Neural progenitor cell (in vitro differentiated cells): ENCODE results near the gene ANKRD11. TPM values are rescaled to one million over a fixed set of nuclear protein-coding genes. Genes with fewer than 3 reads are reported as not detected.
A peak's percentile ranks its signal among the peaks of the same experiment; 100 is the strongest.

ENCODE experiments used
- DNase-seq: peaks from one replicate; pipeline ENCODE4 v3.0.0-alpha.2; 2016; ENCODE audit warnings: low spot score
- H2AFZ ChIP-seq: fragments of 200-600 bp; sonication (generic); replicated peaks from 2 replicates; pipeline ENCODE4 v1.6.1; 2016; ENCODE audit warnings: antibody characterized with exemption
- H3F3A ChIP-seq: fragments of 200-600 bp; sonication (generic); 2 replicates; pipeline ENCODE4 v1.6.1; 2016; ENCODE audit warnings: antibody characterized with exemption, low read depth
- H3K27ac ChIP-seq: fragments of 200-600 bp; sonication (generic); 2 replicates; pipeline ENCODE4 v1.5.1; 2016; ENCODE audit warnings: mild to moderate bottlenecking
- H3K27me3 ChIP-seq: fragments of 200-600 bp; sonication (generic); 2 replicates; pipeline ENCODE4 v1.6.1; 2016; ENCODE audit warnings: mild to moderate bottlenecking, moderate library complexity
- H3K36me3 ChIP-seq: fragments of 200-600 bp; sonication (generic); 2 replicates; pipeline ENCODE4 v1.5.1; 2016
- H3K4me1 ChIP-seq: fragments of 200-600 bp; sonication (generic); 2 replicates; pipeline ENCODE4 v1.6.1; 2016; ENCODE audit warnings: mixed run types
- H3K4me2 ChIP-seq: fragments of 200-600 bp; sonication (generic); 2 replicates; pipeline ENCODE4 v1.6.1; 2016
- H3K4me3 ChIP-seq: fragments of 200-600 bp; sonication (generic); 2 replicates; pipeline ENCODE4 v1.5.1; 2016
- H3K79me2 ChIP-seq: fragments of 200-600 bp; sonication (generic); 2 replicates; pipeline ENCODE4 v1.6.1; 2016; ENCODE audit warnings: low read depth
- H3K9ac ChIP-seq: fragments of 200-600 bp; sonication (generic); 2 replicates; pipeline ENCODE4 v1.6.1; 2016
- H3K9me3 ChIP-seq: fragments of 200-600 bp; sonication (generic); 2 replicates; pipeline ENCODE4 v1.5.1; 2016; ENCODE audit warnings: low read depth
- H4K20me1 ChIP-seq: fragments of 200-600 bp; sonication (generic); 2 replicates; pipeline ENCODE4 v1.6.1; 2016; ENCODE audit warnings: low read depth
- H3K27ac Mint-ChIP-seq: 3 replicates; pipeline ENCODE4 v1.8.0; 2021; ENCODE audit warnings: mixed read lengths
- H3K27me3 Mint-ChIP-seq: 2 replicates; pipeline ENCODE4 v1.8.0; 2022; ENCODE audit warnings: low read depth, mild to moderate bottlenecking, inconsistent platforms, moderate library complexity, mixed read lengths; ENCODE audit not compliant: insufficient read depth
- H3K36me3 Mint-ChIP-seq: 3 replicates; pipeline ENCODE4 v1.8.0; 2021; ENCODE audit warnings: mixed read lengths
- H3K4me1 Mint-ChIP-seq: 3 replicates; pipeline ENCODE4 v1.8.0; 2021; ENCODE audit warnings: mixed read lengths
- H3K4me3 Mint-ChIP-seq: 3 replicates; pipeline ENCODE4 v1.8.0; 2021; ENCODE audit warnings: mild to moderate bottlenecking, moderate library complexity, mixed read lengths
- H3K9me3 Mint-ChIP-seq: 3 replicates; pipeline ENCODE4 v1.8.0; 2020; ENCODE audit warnings: mixed read lengths
- EZH2 ChIP-seq: fragments of 200-600 bp; sonication (generic); IDR thresholded peaks from 2 replicates; pipeline ENCODE4 v1.6.1; 2017; ENCODE audit warnings: antibody characterized with exemption, mild to moderate bottlenecking, moderate library complexity
- EZH2phosphoT487 ChIP-seq: fragments of 200-600 bp; sonication (generic); IDR thresholded peaks from 2 replicates; pipeline ENCODE4 v1.6.1; 2017; ENCODE audit warnings: antibody characterized with exemption
- total RNA-seq: library from RNA; depleted of rRNA; stranded (reverse); fragments of >200 nt; gene quantifications from 2 replicates; pipeline ENCODE4 v1.2.3, GENCODE V29; 2015; ENCODE audit warnings: low replicate concordance
- TF ChIP-seq, protein P1 (sequence below): fragments of 200-600 bp; sonication (generic); IDR thresholded peaks from 2 replicates; pipeline ENCODE4 v1.5.1; 2017; ENCODE audit warnings: antibody characterized with exemption, mild to moderate bottlenecking

Gene ANKRD11
- total RNA-seq, 1 donor from 2014 or later: 47.3 TPM

DNA sequence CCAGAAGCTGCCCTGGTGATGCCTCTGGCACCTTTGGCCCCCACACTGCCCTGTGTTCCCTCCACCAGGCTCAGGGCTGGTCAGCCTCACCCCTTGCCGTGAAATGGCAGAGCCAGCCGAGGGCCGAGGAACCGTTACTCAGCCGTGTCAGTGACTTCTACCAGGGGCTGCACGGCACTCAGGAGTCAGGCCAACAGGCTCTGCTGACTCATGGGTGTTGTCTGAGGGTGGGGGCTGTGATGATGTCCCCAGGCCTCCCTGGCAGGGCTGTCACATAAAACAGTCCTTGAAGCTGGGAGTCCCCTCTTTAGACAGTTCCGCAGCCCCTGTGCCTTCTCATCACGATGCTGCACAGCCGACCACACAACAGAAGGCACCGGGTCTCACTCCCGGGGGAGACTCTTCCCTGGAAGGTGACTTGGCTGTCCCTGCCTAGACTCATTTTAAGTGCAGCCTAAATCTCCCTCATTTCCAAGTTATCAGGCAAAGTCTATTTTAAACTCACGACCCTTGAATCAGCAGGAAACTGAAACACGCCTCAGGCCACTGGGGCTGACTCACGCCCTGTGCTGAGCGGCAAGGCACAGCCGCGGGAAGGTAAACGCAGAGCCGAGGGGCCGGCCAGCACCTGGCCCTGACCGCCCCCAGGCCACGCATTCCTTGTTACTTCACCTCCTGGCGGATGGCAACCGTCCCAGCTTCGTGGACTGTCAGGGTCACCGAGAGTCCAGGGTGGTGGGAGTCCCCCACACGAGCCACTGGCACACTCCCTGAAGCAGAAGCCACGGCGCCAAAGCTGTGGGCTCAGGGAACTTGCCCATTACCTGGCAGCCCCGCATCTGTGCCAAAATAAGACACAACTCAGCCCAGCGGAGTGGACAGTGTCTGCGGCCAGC is 170.2 kb downstream of the ANKRD11 start:
- Mint-ChIP-seq H3K9me3 (no peaks in the 10 kb centered on the region), H3K4me3 (no peak overlapping the region), H3K27ac (peak overlapping the region; percentile 11), H3K4me1 (peaks cover 66% of the 10 kb centered on the region), H3K27me3 (peaks cover 8% of the 10 kb centered on the region), H3K36me3 (peaks cover 3% of the 10 kb centered on the region)
- Histone ChIP-seq H3K36me3 (no peaks in the 10 kb centered on the region), H3K79me2 (peaks cover 98% of the 10 kb centered on the region), H2AFZ (no peak overlapping the region), H3K9me3 (no peaks in the 10 kb centered on the region), H3K4me3 (no peak overlapping the region), H3K4me2 (no peak overlapping the region), H4K20me1 (peaks cover 100% of the 10 kb centered on the region), H3K4me1 (peaks cover 38% of the 10 kb centered on the region), H3K27me3 (no peaks in the 10 kb centered on the region), H3K27ac (no peak overlapping the region), H3K9ac (no peak overlapping the region), H3F3A (peaks cover 23% of the 10 kb centered on the region)
- TF ChIP-seq EZH2phosphoT487 (no peak), EZH2 (no peak)
- TF ChIP-seq, protein P1, sequence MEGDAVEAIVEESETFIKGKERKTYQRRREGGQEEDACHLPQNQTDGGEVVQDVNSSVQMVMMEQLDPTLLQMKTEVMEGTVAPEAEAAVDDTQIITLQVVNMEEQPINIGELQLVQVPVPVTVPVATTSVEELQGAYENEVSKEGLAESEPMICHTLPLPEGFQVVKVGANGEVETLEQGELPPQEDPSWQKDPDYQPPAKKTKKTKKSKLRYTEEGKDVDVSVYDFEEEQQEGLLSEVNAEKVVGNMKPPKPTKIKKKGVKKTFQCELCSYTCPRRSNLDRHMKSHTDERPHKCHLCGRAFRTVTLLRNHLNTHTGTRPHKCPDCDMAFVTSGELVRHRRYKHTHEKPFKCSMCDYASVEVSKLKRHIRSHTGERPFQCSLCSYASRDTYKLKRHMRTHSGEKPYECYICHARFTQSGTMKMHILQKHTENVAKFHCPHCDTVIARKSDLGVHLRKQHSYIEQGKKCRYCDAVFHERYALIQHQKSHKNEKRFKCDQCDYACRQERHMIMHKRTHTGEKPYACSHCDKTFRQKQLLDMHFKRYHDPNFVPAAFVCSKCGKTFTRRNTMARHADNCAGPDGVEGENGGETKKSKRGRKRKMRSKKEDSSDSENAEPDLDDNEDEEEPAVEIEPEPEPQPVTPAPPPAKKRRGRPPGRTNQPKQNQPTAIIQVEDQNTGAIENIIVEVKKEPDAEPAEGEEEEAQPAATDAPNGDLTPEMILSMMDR: no peak
- DNase-seq: no peak

DNA sequence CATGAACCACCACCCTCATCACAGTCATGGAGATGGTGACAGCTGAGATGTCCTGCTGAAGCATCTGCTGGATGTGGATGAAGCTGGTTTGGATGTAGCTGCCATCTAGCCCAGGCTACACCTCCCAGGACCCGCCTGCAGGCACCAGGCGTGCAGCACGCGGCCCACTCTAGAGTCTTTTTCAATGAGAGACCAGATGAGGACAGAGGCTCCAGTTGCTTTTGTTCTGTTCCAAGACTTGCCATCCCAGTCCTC is 170.8 kb downstream of the ANKRD11 start:
- no peaks in the 10 kb centered on the region for H3K27me3 ChIP-seq
- H3K4me1 ChIP-seq: peaks cover 38% of the 10 kb centered on the region
- H3K4me3 ChIP-seq: no peak overlapping the region
- Mint-ChIP-seq H3K27me3 (peaks cover 12% of the 10 kb centered on the region), H3K27ac (no peak overlapping the region), H3K36me3 (no peaks in the 10 kb centered on the region), H3K9me3 (no peaks in the 10 kb centered on the region), H3K4me3 (no peak overlapping the region), H3K4me1 (peaks cover 66% of the 10 kb centered on the region)
- H2AFZ ChIP-seq: no peak overlapping the region
- H3F3A ChIP-seq: peaks cover 23% of the 10 kb centered on the region
- H4K20me1 ChIP-seq: peaks cover 100% of the 10 kb centered on the region
- H3K79me2 ChIP-seq: peaks cover 98% of the 10 kb centered on the region
- H3K36me3 ChIP-seq: no peaks in the 10 kb centered on the region
- H3K9ac ChIP-seq: no peak overlapping the region
- DNase-seq: no peak
- no peak overlapping the region for H3K27ac ChIP-seq
- no peak overlapping the region for H3K4me2 ChIP-seq
- H3K9me3 ChIP-seq: no peaks in the 10 kb centered on the region
- no peak for TF ChIP-seq EZH2phosphoT487
- TF ChIP-seq, protein P1: no peak
- TF ChIP-seq EZH2: no peak

DNA sequence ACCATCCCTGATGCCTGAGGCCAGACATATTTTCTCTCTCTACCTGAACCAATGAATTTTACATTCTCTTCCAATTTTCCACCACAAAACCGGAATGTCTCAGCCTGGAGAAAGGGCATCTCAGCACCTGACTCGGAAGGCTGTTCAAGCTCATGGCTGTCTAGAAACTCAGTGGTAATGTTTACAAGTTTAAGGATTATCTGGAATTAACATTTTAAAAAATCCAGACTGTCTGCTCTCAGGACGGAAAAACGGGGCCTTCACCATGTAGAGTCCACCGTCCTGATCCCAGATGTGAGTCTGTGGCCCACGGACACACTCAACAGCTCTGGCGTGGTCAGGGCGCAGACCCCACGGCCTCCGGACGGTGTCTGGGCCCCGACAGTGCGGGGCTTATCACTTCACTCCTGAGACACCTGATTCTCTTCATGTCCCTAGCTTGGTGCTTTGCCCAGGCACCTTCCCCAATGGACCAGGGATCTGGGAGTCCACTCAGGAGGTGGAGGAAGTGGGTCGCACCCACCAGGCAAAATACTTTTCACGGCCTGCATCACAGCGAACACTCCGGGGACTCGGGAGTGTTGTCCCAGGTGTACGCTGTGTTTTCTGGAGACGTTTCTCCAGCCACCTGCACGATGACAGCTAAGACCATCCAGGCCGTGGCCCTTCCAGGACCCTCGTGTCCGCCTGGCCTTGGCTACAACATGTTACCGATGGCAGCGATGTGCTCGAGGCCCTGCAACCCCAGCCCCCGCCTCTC is 171.3 kb downstream of the ANKRD11 start:
- H3K9me3 Mint-ChIP-seq: no peaks in the 10 kb centered on the region
- H3K27me3 Mint-ChIP-seq: peaks cover 14% of the 10 kb centered on the region
- no peak overlapping the region for H3K27ac Mint-ChIP-seq
- H4K20me1 ChIP-seq: peaks cover 100% of the 10 kb centered on the region
- H3K4me3 Mint-ChIP-seq: no peak overlapping the region
- DNase-seq: no peak
- peaks cover 67% of the 10 kb centered on the region for H3K4me1 Mint-ChIP-seq
- peaks cover 23% of the 10 kb centered on the region for H3F3A ChIP-seq
- TF ChIP-seq EZH2 (no peak), EZH2phosphoT487 (no peak)
- H3K27ac ChIP-seq: no peak overlapping the region
- no peak overlapping the region for H2AFZ ChIP-seq
- peaks cover 36% of the 10 kb centered on the region for H3K4me1 ChIP-seq
- H3K9ac ChIP-seq: no peak overlapping the region
- peaks cover 98% of the 10 kb centered on the region for H3K79me2 ChIP-seq
- H3K36me3 ChIP-seq: no peaks in the 10 kb centered on the region
- peaks cover 2% of the 10 kb centered on the region for H3K36me3 Mint-ChIP-seq
- H3K9me3 ChIP-seq: no peaks in the 10 kb centered on the region
- no peaks in the 10 kb centered on the region for H3K27me3 ChIP-seq
- H3K4me2 ChIP-seq: no peak overlapping the region
- no peak overlapping the region for H3K4me3 ChIP-seq

DNA sequence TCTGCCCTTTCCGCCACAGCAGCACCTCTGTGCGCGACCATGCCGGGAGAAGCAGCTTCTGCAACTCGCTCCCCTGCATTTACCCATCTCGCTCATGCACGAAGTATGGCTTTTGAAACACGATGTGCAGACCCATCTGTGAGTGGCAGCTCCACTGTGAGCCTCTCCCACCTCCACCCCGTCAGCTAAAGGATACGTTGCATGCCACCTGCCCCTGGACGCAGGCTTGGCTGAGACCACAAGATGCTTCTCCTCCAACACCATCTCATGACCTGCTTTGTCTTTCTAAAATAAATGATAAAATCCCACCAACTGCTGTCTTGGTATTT is 172.0 kb downstream of the ANKRD11 start:
- Mint-ChIP-seq H3K27me3 (peaks cover 11% of the 10 kb centered on the region), H3K4me3 (no peak overlapping the region), H3K9me3 (no peaks in the 10 kb centered on the region), H3K27ac (peak overlapping the region; percentile 95), H3K36me3 (peaks cover 5% of the 10 kb centered on the region), H3K4me1 (peaks cover 62% of the 10 kb centered on the region)
- Histone ChIP-seq H3K4me3 (no peak overlapping the region), H3K27ac (no peak overlapping the region), H3K79me2 (peaks cover 99% of the 10 kb centered on the region), H3K27me3 (no peaks in the 10 kb centered on the region), H3K4me2 (no peak overlapping the region), H4K20me1 (peaks cover 100% of the 10 kb centered on the region), H3K9me3 (no peaks in the 10 kb centered on the region), H3K36me3 (no peaks in the 10 kb centered on the region), H2AFZ (no peak overlapping the region), H3K4me1 (peaks cover 30% of the 10 kb centered on the region), H3F3A (peaks cover 18% of the 10 kb centered on the region), H3K9ac (no peak overlapping the region)
- TF ChIP-seq, protein P1: no peak
- TF ChIP-seq EZH2 (no peak), EZH2phosphoT487 (no peak)
- no peak for DNase-seq
